Fibroblast of lung (primary cell): ENCODE measurements around the gene CDYL. TPM values are rescaled to one million over a fixed set of nuclear protein-coding genes. Genes with fewer than 3 reads are reported as not detected.

Experiments used
- DNase-seq, 2 donors: peaks; one replicate each; pipeline versions ENCODE4 v3.0.0 to v3.0.0-alpha.2; 2010; ENCODE audit warnings: low read depth in 2 of 2
- H2AFZ ChIP-seq: 2 replicates; pipeline ENCODE4 v1.5.1; 2012; ENCODE audit warnings: low read length, control low read depth, inconsistent platforms
- H3K27ac ChIP-seq: 2 replicates; pipeline ENCODE4 v1.5.1; 2011; ENCODE audit warnings: low read length, control low read depth; ENCODE audit not compliant: insufficient read depth
- H3K27me3 ChIP-seq: 2 replicates; pipeline ENCODE4 v1.5.1; 2011; ENCODE audit warnings: mild to moderate bottlenecking, low read length; ENCODE audit not compliant: control insufficient read depth, insufficient read depth
- H3K36me3 ChIP-seq: 2 replicates; pipeline ENCODE4 v1.5.1; 2011; ENCODE audit warnings: low read length; ENCODE audit not compliant: control insufficient read depth, insufficient read depth
- H3K4me1 ChIP-seq: 2 replicates; pipeline ENCODE4 v1.5.1; 2011; ENCODE audit warnings: low read length; ENCODE audit not compliant: control insufficient read depth, insufficient read depth; ENCODE audit errors: extremely low read depth
- H3K4me2 ChIP-seq: 2 replicates; pipeline ENCODE4 v1.5.1; 2011; ENCODE audit warnings: low read length, control low read depth; ENCODE audit not compliant: insufficient read depth; ENCODE audit errors: extremely low read depth
- H3K4me3 ChIP-seq, 4 experiments: fragments of 200-600 bp in 1 of 4; sonication (generic) in 1 of 4; replicated peaks in 1 of 4; 2 replicates each; pipeline ENCODE4 v1.5.1; 2011 to 2016; ENCODE audit warnings: low read length in 4 of 4, low read depth in 3 of 4, mild to moderate bottlenecking in 3 of 4, control low read depth in 2 of 4, inconsistent platforms in 1 of 4, mixed read lengths in 1 of 4; ENCODE audit not compliant: insufficient read depth in 1 of 4; ENCODE audit errors: control extremely low read depth in 1 of 4
- H3K79me2 ChIP-seq: 2 replicates; pipeline ENCODE4 v1.5.1; 2012; ENCODE audit warnings: mild to moderate bottlenecking, low read length, inconsistent platforms; ENCODE audit not compliant: control insufficient read depth, insufficient read depth
- H3K9ac ChIP-seq: 2 replicates; pipeline ENCODE4 v1.5.1; 2011; ENCODE audit warnings: mild to moderate bottlenecking, low read length, control low read depth; ENCODE audit not compliant: insufficient read depth
- H3K9me3 ChIP-seq: 2 replicates; pipeline ENCODE4 v1.5.1; 2012; ENCODE audit warnings: low read depth, low read length; ENCODE audit not compliant: control insufficient read depth, insufficient read depth
- H4K20me1 ChIP-seq: 2 replicates; pipeline ENCODE4 v1.5.1; 2011; ENCODE audit warnings: low read length; ENCODE audit not compliant: control insufficient read depth, insufficient read depth; ENCODE audit errors: extremely low read depth
- EZH2 ChIP-seq: IDR thresholded peaks from 2 replicates; pipeline ENCODE4 v1.5.1; 2012; ENCODE audit warnings: low read length, control low read depth, mild to moderate bottlenecking; ENCODE audit errors: missing control alignments
- polyA plus RNA-seq, 2 donors: library from polyadenylated mRNA; depleted of rRNA in 1 of 2; stranded (reverse) in 1 of 2; unstranded in 1 of 2; fragments of >200 nt; gene quantifications; 2 replicates each; pipeline ENCODE4 v1.2.1, GENCODE V29; 2011 to 2012; ENCODE audit warnings: missing spikeins in 1 of 2
- total RNA-seq: library from RNA; depleted of rRNA; stranded (reverse); fragments of >200 nt; gene quantifications from 2 replicates; pipeline ENCODE4 v1.2.1, GENCODE V29; 2014
- TF ChIP-seq, protein P1 (sequence below), 2 donors: IDR thresholded peaks in 1 of 2; conservative IDR thresholded peaks in 1 of 2; 1 replicate in 1 of 2; 2 replicates in 1 of 2; pipeline ENCODE4 v1.5.1; 2011 to 2012; ENCODE audit warnings: low read length in 2 of 2, control low read depth in 1 of 2, inconsistent platforms in 1 of 2, low read depth in 1 of 2, mild to moderate bottlenecking in 1 of 2

The CDYL gene
- total and polyA plus RNA-seq, 2 donors (not counting 1 experiment from before 2014, with no cell fraction given), result 20.6 to 24.9 TPM

DNA sequence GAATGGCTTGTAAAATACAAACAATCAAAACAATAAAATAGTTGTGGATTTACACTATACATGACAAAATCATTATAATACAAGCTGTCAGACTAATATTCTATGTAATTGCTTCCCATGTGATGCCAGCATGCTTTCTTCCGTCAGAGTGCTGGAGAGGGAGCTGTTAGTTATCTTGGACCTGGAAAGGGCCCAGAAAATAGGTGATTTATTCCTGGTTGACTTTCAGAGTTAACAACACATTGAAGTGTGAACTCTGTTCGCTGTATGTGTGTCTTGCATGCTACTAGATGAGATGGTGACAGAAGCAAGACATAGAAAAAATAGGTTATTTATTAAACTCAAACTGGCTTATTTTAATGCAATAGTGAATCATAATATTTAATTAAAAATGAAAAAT lies 70.2 kb downstream of the CDYL start:
- H3K9me3 ChIP-seq, result no peaks in the 10 kb centered on the region
- peaks cover 21% of the 10 kb centered on the region for H3K79me2 ChIP-seq
- H3K4me3 ChIP-seq, result no peak overlapping the region
- H3K9ac ChIP-seq, result no peak overlapping the region
- no peaks in the 10 kb centered on the region for H3K36me3 ChIP-seq
- no peak overlapping the region for H3K4me2 ChIP-seq
- no peak overlapping the region for H2AFZ ChIP-seq
- TF ChIP-seq EZH2, result no peak
- TF ChIP-seq, protein P1, sequence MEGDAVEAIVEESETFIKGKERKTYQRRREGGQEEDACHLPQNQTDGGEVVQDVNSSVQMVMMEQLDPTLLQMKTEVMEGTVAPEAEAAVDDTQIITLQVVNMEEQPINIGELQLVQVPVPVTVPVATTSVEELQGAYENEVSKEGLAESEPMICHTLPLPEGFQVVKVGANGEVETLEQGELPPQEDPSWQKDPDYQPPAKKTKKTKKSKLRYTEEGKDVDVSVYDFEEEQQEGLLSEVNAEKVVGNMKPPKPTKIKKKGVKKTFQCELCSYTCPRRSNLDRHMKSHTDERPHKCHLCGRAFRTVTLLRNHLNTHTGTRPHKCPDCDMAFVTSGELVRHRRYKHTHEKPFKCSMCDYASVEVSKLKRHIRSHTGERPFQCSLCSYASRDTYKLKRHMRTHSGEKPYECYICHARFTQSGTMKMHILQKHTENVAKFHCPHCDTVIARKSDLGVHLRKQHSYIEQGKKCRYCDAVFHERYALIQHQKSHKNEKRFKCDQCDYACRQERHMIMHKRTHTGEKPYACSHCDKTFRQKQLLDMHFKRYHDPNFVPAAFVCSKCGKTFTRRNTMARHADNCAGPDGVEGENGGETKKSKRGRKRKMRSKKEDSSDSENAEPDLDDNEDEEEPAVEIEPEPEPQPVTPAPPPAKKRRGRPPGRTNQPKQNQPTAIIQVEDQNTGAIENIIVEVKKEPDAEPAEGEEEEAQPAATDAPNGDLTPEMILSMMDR (conservative IDR thresholded peaks at IDR 0.05 in 1 of 2, IDR thresholded peaks at IDR 0.05 in 1 of 2; ENCODE audit: low read depth in 1 of 2, low read length in 2 of 2), result no peak
- no peak for DNase-seq
- peaks cover 4% of the 10 kb centered on the region for H3K4me1 ChIP-seq
- no peak overlapping the region for H3K27ac ChIP-seq
- H3K27me3 ChIP-seq, result no peaks in the 10 kb centered on the region
- no peaks in the 10 kb centered on the region for H4K20me1 ChIP-seq

DNA sequence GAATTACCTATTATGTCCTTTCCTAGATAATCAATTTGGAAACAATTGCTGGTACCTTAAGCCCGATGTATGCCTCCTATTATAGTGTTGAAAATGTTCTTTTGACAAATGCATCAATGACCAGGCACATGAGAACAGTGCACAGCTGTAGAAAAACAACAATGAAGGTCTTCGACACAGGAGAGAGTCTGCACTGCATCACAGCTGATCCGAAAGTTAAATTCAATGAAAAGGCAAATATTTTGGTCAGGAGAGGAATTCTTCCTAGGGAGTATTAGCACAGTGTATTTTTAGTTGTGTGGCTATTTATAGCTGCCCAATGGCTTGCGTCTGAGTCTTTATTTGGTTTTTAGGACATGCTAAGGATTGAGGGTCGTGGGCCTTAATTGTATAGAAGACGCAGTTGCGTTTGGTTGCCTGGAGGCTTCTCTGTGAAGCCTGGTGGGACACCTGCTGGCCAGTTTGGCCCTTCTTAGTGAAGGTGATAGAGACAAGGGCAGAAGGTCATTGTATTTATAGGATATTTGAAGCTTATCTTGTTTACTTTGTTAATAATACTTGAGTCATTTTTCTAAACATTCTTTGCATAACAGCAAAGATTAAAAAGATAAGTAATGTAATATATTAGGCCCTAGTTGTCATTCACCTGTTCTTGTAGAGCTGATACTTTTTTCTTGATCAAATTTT lies 72.3 kb downstream of the CDYL start:
- H3K4me2 ChIP-seq, result no peak overlapping the region
- no peak overlapping the region for H3K4me3 ChIP-seq
- H3K4me1 ChIP-seq, result peaks cover 4% of the 10 kb centered on the region
- TF ChIP-seq EZH2, result no peak
- TF ChIP-seq, protein P1 (conservative IDR thresholded peaks at IDR 0.05 in 1 of 2, IDR thresholded peaks at IDR 0.05 in 1 of 2; ENCODE audit: low read depth in 1 of 2, low read length in 2 of 2), result peak; percentile 15 to 22
- no peaks in the 10 kb centered on the region for H3K27me3 ChIP-seq
- no peak overlapping the region for H3K9ac ChIP-seq
- DNase-seq, result peak; percentile 12
- no peaks in the 10 kb centered on the region for H3K36me3 ChIP-seq
- no peaks in the 10 kb centered on the region for H3K9me3 ChIP-seq
- no peak overlapping the region for H2AFZ ChIP-seq
- no peak overlapping the region for H3K27ac ChIP-seq
- H3K79me2 ChIP-seq, result peaks cover 19% of the 10 kb centered on the region
- no peaks in the 10 kb centered on the region for H4K20me1 ChIP-seq

DNA sequence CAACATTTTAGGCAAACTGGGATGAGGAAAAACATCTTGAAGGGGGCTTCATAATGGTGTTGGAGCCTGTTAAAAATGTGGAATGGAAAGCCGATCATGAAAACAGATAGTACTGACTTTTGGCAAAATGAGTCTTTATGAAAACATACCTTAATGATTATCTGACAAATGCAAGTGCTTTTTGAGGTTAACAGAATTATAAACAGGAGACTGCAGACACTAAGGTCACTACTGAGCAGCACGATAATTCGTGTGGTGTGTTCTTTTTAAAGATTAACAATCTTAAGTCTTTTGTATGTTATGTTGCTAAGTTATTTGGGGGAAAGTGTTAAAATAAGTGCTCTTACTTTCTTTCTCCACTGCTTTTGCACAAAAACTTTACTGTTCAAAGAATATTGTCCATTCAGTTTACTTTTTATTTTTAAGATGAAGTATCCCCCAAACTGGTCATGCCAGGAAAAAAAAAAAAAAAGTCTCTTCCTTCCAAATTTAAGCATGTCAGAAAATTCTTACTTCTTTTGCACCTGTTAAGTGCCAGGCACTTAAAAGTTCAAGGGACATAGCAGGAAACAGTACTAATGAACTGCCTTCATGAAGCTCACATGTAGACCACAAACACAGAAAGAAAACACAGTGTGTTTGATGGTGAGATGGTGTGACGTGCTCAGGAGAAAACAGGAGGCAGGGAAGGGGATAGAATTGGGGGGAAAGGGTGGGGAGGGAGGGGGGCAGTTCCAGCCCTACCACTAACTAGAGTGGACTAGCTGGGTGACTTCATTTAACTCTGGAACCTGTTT lies 73.2 kb downstream of the CDYL start:
- H4K20me1 ChIP-seq, result no peaks in the 10 kb centered on the region

More for the DNA sequence above, 73.2 kb downstream of the CDYL start:
- Histone ChIP-seq H3K4me2 (no peak overlapping the region), H3K9me3 (no peaks in the 10 kb centered on the region), H3K4me3 (no peak overlapping the region), H3K27me3 (no peaks in the 10 kb centered on the region), H3K27ac (no peak overlapping the region), H3K36me3 (no peaks in the 10 kb centered on the region), H3K4me1 (peaks cover 4% of the 10 kb centered on the region), H3K9ac (no peak overlapping the region), H2AFZ (no peak overlapping the region), H3K79me2 (peaks cover 14% of the 10 kb centered on the region)
- TF ChIP-seq, protein P1 (conservative IDR thresholded peaks at IDR 0.05 in 1 of 2, IDR thresholded peaks at IDR 0.05 in 1 of 2; ENCODE audit: low read depth in 1 of 2, low read length in 2 of 2), result no peak
- TF ChIP-seq EZH2, result no peak
- DNase-seq, result peak in 1 of 2 donors; percentile 45
